ENCODE data around the gene SYNCRIP.

DNA sequence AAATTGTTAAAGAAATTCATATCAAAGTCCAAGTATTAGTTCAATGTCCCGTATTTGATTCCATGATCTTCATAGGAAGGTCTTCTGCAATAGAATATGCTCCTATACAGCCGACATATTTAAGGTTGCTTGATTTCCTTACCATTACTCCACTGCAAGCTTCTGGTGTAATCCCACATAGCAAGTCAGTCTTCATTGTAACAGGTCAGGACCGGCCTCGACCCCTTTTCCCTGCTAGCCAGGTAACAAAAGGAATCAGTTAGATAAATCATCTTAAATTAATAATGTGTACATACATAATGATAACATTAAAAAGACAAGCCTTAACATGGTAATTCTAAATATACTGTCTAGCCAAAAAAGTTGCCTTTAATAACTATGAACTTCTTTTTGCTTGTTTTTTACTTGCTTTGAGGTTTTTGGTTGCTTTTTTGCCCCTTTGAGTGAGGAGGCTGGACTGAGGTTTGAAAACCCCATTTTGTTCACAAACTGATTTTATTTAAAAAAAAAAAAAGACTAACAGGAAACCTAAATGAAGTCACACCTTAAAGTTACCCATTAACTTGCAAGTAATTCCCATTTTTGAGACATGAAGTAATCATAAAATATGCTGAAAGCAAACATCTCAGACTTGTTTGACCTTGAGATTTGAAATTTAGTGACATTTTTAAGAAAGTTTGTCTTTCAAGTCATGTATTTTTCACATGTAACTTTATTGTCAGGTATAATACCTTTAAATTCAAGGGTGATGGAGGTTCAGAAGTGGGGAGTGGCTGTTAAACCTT, 29.8 kb downstream of the SYNCRIP start:
- TF ChIP-seq, protein P1, sequence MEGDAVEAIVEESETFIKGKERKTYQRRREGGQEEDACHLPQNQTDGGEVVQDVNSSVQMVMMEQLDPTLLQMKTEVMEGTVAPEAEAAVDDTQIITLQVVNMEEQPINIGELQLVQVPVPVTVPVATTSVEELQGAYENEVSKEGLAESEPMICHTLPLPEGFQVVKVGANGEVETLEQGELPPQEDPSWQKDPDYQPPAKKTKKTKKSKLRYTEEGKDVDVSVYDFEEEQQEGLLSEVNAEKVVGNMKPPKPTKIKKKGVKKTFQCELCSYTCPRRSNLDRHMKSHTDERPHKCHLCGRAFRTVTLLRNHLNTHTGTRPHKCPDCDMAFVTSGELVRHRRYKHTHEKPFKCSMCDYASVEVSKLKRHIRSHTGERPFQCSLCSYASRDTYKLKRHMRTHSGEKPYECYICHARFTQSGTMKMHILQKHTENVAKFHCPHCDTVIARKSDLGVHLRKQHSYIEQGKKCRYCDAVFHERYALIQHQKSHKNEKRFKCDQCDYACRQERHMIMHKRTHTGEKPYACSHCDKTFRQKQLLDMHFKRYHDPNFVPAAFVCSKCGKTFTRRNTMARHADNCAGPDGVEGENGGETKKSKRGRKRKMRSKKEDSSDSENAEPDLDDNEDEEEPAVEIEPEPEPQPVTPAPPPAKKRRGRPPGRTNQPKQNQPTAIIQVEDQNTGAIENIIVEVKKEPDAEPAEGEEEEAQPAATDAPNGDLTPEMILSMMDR (IDR thresholded peaks at IDR 0.05; ENCODE audit: poor library complexity, severe bottlenecking): no peak
- TF ChIP-seq, protein P2, sequence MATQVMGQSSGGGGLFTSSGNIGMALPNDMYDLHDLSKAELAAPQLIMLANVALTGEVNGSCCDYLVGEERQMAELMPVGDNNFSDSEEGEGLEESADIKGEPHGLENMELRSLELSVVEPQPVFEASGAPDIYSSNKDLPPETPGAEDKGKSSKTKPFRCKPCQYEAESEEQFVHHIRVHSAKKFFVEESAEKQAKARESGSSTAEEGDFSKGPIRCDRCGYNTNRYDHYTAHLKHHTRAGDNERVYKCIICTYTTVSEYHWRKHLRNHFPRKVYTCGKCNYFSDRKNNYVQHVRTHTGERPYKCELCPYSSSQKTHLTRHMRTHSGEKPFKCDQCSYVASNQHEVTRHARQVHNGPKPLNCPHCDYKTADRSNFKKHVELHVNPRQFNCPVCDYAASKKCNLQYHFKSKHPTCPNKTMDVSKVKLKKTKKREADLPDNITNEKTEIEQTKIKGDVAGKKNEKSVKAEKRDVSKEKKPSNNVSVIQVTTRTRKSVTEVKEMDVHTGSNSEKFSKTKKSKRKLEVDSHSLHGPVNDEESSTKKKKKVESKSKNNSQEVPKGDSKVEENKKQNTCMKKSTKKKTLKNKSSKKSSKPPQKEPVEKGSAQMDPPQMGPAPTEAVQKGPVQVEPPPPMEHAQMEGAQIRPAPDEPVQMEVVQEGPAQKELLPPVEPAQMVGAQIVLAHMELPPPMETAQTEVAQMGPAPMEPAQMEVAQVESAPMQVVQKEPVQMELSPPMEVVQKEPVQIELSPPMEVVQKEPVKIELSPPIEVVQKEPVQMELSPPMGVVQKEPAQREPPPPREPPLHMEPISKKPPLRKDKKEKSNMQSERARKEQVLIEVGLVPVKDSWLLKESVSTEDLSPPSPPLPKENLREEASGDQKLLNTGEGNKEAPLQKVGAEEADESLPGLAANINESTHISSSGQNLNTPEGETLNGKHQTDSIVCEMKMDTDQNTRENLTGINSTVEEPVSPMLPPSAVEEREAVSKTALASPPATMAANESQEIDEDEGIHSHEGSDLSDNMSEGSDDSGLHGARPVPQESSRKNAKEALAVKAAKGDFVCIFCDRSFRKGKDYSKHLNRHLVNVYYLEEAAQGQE (IDR thresholded peaks at IDR 0.05; ENCODE audit: borderline replicate concordance): no peak
- no peak for TF ChIP-seq SMC3 (conservative IDR thresholded peaks at IDR 0.05; ENCODE audit: poor library complexity)
- no peak for TF ChIP-seq EP300 (conservative IDR thresholded peaks at IDR 0.05; ENCODE audit: poor library complexity, severe bottlenecking)
- no peak for TF ChIP-seq RAD21 (conservative IDR thresholded peaks at IDR 0.05)

All from neural cell (in vitro differentiated cells).